ENCODE measurements around the gene TMPRSS7. TPM values are rescaled to one million over a fixed set of nuclear protein-coding genes. Genes with fewer than 3 reads are reported as not detected.

Gene TMPRSS7
- total RNA-seq, 4 donors from 2014 or later: 0.23 to 0.34 (median 0.29) TPM; not detected in 1

- TF ChIP-seq POLR2A (IDR thresholded peaks at IDR 0.05): no peak
- TF ChIP-seq CTCF (IDR thresholded peaks at IDR 0.05): no peak
- DNase-seq (ENCODE audit: low spot score in 2 of 2): no peak
- 33 to 38% methylated on average over 18 to 19 of the region's 19 CpGs for WGBS, 2 donors
- intact Hi-C loops (cut with DNase I; ENCODE audit: low total_unique reads): no loop called here
- no peak overlapping the region for H3K4me3 ChIP-seq (ENCODE audit: low read depth, poor library complexity, severe bottlenecking)
Measured at GRCh38 chr3:111999484-112000324, 34.8 kb upstream of the TMPRSS7 start.

- DNase-seq (ENCODE audit: low spot score in 2 of 2): no peak
- H3K4me3 ChIP-seq (ENCODE audit: low read depth, poor library complexity, severe bottlenecking): no peak overlapping the region
- no peak for TF ChIP-seq CTCF (IDR thresholded peaks at IDR 0.05)
- no peak for TF ChIP-seq POLR2A (IDR thresholded peaks at IDR 0.05)
- intact Hi-C loops (cut with DNase I; ENCODE audit: low total_unique reads): no loop called here
- 94 to 97% methylated on average over 5 of the region's 5 CpGs for WGBS, 2 donors
Measured at GRCh38 chr3:112000367-112000771, 34.2 kb upstream of the TMPRSS7 start.

GRCh38 chr3:112000966-112001365 is 33.6 kb upstream of the TMPRSS7 start:
- intact Hi-C loops (cut with DNase I; ENCODE audit: low total_unique reads): no loop called here
- WGBS, 2 donors: 81 to 82% methylated on average over 2 of the region's 2 CpGs

GRCh38 chr3:112001526-112001925 is 33.0 kb upstream of the TMPRSS7 start:
- no peak for TF ChIP-seq POLR2A (IDR thresholded peaks at IDR 0.05)
- TF ChIP-seq CTCF (IDR thresholded peaks at IDR 0.05): no peak
- 92 to 96% methylated on average over 2 of the region's 2 CpGs for WGBS, 2 donors
- DNase-seq (ENCODE audit: low spot score in 2 of 2): no peak
- H3K4me3 ChIP-seq (ENCODE audit: low read depth, poor library complexity, severe bottlenecking): no peak overlapping the region
- intact Hi-C loops (cut with DNase I; ENCODE audit: low total_unique reads): no loop called here

More at GRCh38 chr3:112000966-112001365, 33.6 kb upstream of the TMPRSS7 start:
- no peak for DNase-seq (ENCODE audit: low spot score in 2 of 2)
- H3K4me3 ChIP-seq (ENCODE audit: low read depth, poor library complexity, severe bottlenecking): no peak overlapping the region
- TF ChIP-seq CTCF (IDR thresholded peaks at IDR 0.05): no peak
- no peak for TF ChIP-seq POLR2A (IDR thresholded peaks at IDR 0.05)

- WGBS, 2 donors: 71 to 79% methylated on average over 8 of the region's 8 CpGs
- no peak overlapping the region for H3K4me3 ChIP-seq (ENCODE audit: low read depth, poor library complexity, severe bottlenecking)
- TF ChIP-seq POLR2A (IDR thresholded peaks at IDR 0.05) (no peak), CTCF (IDR thresholded peaks at IDR 0.05) (no peak)
Measured at GRCh38 chr3:112002096-112002971, 32.2 kb upstream of the TMPRSS7 start.

More at GRCh38 chr3:112002096-112002971, 32.2 kb upstream of the TMPRSS7 start:
- intact Hi-C loops (cut with DNase I; ENCODE audit: low total_unique reads): no loop called here
- DNase-seq (ENCODE audit: low spot score in 2 of 2): no peak

Data from lower leg skin (tissue), 4 donors.